KOPT-K1 (cell line): ENCODE measurements around the gene GDF11.

ENCODE experiments used
- H3K27ac ChIP-seq: fragments of 200-600 bp; sonication (generic); 2 replicates; pipeline ENCODE4 v1.5.1; 2016; ENCODE audit warnings: antibody characterized with exemption, mild to moderate bottlenecking, low read depth, low read length; ENCODE audit not compliant: poor library complexity, severe bottlenecking
- H3K36me3 ChIP-seq: fragments of 200-600 bp; sonication (generic); 2 replicates; pipeline ENCODE4 v1.5.1; 2017; ENCODE audit warnings: antibody characterized with exemption, mild to moderate bottlenecking, low read length, moderate library complexity; ENCODE audit not compliant: insufficient read depth
- H3K9me3 ChIP-seq: fragments of 200-600 bp; sonication (generic); 2 replicates; pipeline ENCODE4 v1.5.1; 2017; ENCODE audit warnings: antibody characterized with exemption, low read length, mild to moderate bottlenecking; ENCODE audit not compliant: insufficient read depth, poor library complexity, severe bottlenecking

The GDF11 gene

DNA sequence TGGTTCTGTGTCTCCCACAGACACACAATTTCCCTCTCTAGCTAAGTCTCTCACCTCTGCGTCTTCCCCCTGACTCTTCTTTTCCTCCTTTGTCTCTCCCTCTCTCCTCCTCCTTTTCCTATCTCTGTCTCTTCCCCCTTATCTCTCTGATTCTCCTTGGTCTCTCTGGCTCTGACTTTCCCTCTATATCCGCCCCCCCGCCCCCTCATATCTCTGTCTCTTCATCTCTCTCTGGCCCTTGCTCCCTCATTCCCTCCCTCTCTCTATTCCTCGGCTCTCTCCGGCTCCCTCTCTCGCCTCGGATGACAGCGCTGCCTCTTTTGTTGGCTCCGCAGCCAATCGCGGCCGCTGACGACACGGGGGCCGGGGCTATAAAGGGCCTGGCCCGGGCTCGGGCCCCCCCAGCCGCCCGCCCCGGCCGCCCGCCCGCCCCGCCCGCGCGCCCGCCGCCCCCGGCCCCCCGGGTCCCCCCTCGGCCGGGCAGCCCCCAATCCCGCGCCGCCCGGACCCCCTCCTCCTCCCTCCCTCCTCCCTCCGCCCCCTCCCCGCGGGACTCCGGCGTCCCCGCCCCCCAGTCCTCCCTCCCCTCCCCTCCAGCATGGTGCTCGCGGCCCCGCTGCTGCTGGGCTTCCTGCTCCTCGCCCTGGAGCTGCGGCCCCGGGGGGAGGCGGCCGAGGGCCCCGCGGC is at the start of gene GDF11:
GDF11 (plus strand) TSS at position 404 of the 687 bp plus-strand sequence; CDS start at position 599, 195 bp downstream.
- peaks cover 15% of the 10 kb centered on the region; the same call in 1 of the 2 replicates for H3K36me3 ChIP-seq
- peak within 1 kb of the TSS; percentile 70 for H3K27ac ChIP-seq
- no peaks in the 10 kb centered on the region for H3K9me3 ChIP-seq

DNA sequence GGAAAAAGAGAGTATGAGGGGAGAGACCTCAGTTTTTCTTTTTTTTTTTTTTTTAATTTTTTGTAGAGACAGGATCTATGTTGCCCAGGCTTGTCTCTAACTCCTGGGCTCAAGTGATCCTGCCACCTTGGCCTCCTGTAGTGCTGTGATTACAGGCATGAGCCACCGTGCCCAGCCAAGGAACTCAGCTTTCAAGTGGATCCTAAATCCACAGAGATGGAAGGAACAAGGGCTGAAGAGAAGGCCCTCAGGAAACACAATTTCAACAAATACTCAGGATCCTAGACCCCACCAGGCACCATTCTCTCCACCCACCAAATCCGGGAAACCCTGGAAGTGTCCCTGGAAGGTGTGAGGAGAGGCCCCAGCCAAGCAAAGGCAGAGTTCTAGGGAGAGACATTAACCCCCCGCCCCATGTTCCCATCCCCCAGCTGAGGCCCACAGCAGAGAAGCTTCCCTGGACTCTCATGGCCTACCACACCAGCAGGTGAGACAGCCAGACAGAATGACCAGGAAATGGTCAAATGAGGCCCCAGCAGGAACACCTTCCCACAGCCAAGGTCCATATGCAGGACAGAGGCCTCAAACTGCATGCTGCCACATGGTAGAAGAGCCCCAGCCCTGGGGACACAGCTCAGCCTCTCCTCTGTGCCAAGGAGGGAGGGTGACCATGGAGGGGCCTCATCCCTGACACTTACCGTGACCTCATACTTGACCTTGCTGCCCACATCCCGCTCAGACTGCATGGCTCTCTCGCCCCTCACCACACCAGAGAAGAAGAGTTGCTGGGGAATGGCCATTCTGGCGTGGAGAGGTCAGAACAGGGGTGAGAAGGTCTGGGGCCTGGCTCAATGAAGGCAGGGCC is 49.4 kb upstream of the GDF11 start:
- H3K36me3 ChIP-seq: no peaks in the 10 kb centered on the region
- H3K27ac ChIP-seq: no peak overlapping the region
- no peaks in the 10 kb centered on the region for H3K9me3 ChIP-seq

DNA sequence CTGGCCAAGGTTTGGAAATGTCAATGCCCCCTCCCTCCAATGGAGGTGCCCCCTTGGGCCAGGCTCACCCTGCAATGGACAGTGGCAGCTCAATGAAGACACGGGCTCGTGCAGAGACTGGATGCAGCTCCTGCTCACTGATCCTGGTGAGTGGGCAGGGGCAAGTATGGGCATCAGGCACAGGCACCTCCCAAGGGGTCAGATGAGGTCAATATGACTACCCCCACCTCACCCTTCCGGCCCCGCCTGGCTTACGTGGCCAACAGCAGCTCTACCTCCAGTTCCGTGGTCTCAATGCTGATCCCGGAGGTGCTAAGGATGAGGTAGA is 48.8 kb upstream of the GDF11 start:
- no peaks in the 10 kb centered on the region for H3K9me3 ChIP-seq
- H3K27ac ChIP-seq: no peak overlapping the region
- H3K36me3 ChIP-seq: no peaks in the 10 kb centered on the region

DNA sequence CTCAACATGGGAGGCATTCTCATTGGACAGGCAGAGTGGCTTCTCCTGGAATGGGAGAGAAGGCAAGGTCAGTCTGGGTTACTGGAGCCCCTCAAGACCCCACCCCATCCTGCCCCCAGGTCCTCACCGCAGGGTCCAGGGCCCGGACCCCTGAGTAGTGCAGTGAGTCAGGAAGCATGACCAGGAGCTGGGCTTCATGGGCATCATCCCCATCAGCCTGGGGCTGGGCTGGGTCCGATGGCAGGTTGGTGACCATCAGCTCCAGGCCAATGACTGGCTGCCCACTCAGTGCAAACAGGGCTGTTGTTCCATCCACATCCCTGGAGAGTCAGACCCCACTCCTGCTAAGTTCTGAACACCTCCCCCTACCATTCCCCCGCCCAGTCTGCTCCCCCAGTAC is 48.3 kb upstream of the GDF11 start:
- no peaks in the 10 kb centered on the region for H3K36me3 ChIP-seq
- H3K27ac ChIP-seq: no peak overlapping the region
- no peaks in the 10 kb centered on the region for H3K9me3 ChIP-seq

DNA sequence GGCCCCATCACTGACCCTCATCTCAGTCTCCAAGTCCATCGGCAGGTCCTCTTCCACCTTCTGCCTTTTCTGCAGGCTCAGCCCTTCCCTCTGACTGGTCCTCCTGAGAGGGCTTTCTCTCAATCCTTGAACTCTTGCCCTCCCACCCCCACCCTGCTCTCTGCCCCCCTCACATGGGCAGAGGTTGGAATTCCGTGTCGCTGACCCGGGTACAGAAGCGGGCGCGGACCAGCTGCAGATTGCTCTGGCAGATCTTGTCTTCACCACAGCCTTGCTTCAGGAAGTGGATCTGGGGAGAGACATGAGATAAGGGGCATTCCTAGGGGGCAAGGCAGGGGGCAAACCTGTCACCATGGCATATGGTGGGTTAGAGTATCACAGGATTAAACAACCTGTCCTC is 47.6 kb upstream of the GDF11 start:
- no peaks in the 10 kb centered on the region for H3K9me3 ChIP-seq
- no peaks in the 10 kb centered on the region for H3K36me3 ChIP-seq

DNA sequence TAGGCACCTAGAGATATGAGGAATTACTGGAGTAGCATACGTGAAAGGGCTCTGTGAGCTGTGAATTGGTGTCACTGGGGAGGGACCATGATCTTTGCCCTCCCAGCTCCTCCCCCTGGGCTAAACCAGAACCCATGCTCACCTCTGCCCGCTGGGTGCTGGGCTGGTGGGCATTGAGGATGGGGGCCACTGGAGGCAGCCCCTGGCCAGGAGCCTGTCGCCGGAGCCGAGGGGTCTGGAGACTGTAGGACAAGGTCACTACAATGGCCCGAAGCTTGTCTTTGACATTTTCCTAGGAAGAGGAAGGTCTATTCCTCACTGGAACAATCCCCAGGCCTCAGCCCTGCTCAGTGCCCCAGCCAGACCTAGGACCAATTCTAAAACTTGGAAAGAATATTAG is 46.8 kb upstream of the GDF11 start:
- H3K36me3 ChIP-seq: no peaks in the 10 kb centered on the region
- H3K27ac ChIP-seq: no peak overlapping the region
- no peaks in the 10 kb centered on the region for H3K9me3 ChIP-seq

More for the DNA sequence above, 47.6 kb upstream of the GDF11 start:
- H3K27ac ChIP-seq: no peak overlapping the region

DNA sequence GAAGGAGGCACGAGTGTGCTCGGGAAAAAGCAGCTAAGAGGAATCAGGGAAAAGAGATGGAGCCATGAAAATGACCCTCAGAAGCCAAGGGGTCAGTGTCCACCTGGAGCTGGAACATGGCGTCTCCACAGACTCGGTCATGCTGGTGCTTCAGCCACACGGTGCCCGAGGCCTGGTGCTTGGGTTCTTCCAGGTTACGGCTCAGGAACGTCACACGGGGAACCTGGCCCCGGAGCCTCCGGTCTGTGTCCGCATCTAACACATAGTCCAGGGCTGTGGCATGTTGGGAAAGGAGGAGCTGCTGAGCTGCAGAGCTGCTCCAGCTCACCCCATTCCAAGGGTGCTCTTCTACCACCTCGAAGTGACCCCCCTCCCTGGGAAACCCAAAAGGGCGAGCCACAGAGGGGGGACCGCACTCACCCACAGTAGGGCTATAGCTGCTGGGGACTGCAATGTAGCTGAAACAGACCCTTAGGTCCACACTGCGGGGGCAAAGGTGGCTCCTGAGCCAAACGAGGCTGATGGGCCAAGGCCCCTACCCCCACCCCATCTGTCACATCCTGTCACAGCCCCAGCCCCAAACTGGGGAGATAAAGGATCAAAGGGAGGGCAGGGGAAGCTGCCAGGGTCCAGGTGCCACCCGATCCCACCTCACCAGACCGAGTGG is 46.0 kb upstream of the GDF11 start:
- no peaks in the 10 kb centered on the region for H3K36me3 ChIP-seq
- no peaks in the 10 kb centered on the region for H3K9me3 ChIP-seq
- H3K27ac ChIP-seq: no peak overlapping the region

DNA sequence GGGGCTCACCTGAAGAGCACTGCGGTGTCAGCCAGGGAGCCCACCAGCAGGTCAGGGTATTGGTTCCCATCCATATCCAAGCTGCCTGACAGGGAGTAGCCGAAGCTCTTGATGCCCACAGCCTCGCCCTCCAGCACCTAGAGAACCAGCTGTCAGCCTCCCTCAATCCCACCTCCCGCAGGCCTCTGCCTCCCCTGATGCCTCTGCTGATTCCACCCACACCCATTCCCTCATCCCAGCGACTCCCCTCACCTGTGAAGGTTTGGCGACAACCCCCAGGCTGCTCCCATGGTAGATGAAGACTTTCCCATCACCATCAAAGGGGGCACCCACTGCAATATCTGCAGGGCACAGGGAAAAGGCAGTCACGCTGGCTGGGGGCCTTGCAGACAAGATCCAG is 45.2 kb upstream of the GDF11 start:
- H3K27ac ChIP-seq: no peak overlapping the region
- H3K36me3 ChIP-seq: no peaks in the 10 kb centered on the region
- H3K9me3 ChIP-seq: no peaks in the 10 kb centered on the region

DNA sequence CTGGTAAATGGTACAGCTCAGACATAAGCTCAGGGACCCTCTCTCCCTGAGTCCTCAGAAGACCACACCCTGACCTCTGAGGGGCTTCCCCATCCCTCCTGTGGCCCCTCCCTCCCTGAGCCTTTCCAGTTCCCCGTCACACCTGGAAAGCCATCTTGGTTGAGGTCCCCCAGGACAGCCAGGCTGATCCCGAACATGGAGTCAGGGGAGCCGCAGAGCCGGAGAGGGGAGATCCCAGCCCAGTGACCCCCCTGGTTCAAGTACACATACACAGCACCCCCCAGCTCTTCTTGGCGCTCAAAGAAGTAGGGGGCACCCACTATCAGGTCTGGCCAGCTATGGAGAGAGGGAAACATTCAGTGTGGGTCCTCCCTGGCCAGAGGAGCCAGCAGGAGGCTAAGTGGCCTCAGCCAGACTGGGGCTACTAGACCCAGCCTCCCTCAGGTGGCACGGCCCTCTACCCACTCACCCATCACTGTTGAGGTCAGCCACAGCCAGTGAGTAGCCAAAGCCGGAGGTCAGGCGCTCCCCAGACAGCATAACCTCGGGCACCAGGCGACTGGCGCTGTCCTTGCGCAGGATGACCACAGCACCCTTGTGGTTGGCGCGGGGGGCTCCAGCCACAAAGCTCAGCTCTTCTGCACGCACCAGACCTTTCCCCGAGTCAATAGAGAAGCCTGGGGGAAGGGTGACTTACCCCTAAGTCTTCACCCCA is 44.5 kb upstream of the GDF11 start:
- H3K27ac ChIP-seq: no peak overlapping the region
- no peaks in the 10 kb centered on the region for H3K9me3 ChIP-seq
- no peaks in the 10 kb centered on the region for H3K36me3 ChIP-seq

DNA sequence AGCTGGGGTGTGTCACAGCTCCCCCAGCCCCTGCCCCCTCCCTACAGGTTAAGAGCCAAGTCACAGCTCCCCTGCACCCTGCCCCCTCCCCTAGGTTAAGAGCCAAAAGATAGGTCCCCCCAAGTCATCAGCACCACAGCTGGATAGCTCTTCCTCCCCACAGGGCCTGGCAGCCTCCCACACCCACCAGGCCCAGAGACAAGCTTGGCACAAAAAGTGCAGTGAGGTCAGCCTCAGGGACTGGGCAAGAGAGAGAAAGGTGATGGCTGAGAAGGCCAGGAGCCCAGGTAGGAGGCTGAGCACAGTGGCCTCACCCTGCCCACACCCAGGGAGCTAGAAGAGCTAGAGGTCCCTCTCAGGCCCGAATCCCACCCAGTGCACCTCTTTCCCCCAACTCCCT is 44.0 kb upstream of the GDF11 start:
- no peaks in the 10 kb centered on the region for H3K36me3 ChIP-seq
- H3K9me3 ChIP-seq: no peaks in the 10 kb centered on the region
- H3K27ac ChIP-seq: no peak overlapping the region

DNA sequence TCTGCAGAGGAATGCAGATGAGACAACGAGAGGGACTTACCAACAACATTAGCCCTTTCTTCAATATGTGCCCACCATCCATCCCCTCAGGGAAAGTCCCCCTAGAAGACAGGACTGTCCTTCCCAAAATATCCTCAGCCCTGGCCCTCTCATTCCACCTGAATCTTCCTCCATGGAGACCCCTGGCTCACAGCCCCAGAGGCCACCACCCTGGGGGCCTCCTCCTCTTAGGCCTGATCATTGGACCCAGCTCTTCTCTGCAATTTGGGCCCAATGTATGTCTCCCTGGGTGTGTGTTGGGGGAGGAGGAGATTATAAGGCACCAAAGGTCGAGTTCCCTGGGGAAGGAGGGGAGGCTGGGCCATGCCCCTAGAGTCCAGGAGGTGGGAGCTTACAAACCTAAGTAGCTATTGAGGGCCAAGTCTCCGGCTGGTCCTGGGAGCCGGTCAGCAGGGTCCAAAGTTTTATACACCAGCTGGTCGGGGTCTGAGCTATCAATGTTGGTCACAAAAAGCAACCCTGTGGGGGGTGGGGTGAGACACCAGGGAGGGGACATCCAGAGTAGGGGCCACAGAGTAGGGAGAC is 43.4 kb upstream of the GDF11 start:
- Histone ChIP-seq H3K27ac (no peak overlapping the region), H3K9me3 (no peaks in the 10 kb centered on the region), H3K36me3 (no peaks in the 10 kb centered on the region)

DNA sequence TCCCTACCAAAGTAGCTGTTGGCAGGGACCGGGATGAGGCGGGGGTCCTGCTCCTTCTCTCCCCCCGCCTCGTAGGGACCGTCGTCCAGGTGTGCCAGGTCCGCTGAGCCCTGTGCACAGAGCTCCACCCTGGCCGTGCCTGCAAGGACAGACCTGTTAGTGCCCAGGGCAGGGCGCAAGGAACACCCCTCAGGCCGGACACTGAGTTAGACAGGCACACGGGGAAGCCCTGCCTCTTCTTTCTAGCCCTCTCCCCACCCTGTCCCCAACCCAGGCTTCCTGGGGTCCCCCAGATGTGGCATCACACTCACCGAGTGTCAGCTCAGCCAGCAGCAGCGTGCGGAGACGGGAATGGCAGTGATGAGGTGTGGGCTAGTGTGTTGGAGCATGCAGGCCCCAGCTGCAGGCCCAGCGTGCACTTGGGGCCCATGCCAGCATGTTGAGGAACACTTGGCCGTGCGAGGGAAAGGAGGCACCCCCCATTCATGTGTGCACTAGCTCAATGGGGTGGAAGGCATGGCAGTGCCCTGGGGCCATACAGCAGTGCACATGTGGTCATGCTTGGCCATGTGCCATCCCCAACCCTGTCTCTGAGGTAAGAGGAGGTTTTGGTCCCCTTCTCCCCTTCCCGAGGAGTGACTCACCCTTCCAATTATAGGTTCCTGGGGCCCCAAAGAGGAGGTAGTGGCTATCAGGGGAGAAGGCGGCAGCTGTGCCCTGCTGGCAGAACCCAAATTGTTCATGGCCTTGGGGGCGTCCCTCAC is 42.5 kb upstream of the GDF11 start:
- no peak overlapping the region for H3K27ac ChIP-seq

DNA sequence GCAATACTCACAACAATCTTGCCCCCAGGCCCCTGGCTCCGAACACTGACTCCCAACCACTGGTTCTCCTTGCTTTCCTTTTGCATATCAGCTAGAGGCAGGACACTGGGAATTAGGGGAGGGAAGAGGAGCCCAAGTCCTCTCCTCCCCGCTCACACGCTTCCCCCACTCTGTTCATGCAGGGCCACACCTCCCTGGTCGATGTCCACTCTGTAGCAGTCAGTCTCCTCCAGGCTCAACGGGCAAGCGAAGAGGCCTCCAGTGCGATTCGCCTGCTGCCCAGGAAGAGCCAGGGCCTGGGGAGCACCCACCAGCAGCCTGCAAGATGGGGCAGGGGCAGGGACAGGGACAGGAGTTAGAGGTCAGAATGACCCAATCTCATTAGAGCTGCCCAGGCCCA is 40.1 kb upstream of the GDF11 start:
- Histone ChIP-seq H3K36me3 (no peaks in the 10 kb centered on the region), H3K27ac (no peak overlapping the region), H3K9me3 (no peaks in the 10 kb centered on the region)

More for the DNA sequence above, 42.5 kb upstream of the GDF11 start:
- Histone ChIP-seq H3K36me3 (no peaks in the 10 kb centered on the region), H3K9me3 (no peaks in the 10 kb centered on the region)

DNA sequence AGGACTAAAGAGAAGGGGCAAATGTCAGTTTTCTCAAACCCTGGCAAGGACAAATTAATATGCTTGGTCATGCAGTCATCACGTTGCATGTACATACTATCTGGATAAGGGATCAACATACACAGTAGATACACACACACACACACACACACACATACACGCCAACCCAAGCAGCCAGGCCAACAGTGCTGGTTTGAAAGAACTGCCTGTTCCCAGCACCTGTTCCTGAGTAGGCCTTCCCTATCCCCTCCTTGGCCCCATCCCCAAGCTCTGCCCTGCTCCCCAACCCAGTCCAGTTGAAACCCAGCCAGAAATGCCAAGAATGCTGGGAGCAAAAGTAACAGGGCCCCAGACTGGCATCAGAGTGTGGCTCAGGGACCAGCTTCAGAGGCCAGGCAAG is 39.6 kb upstream of the GDF11 start:
- no peak overlapping the region for H3K27ac ChIP-seq
- no peaks in the 10 kb centered on the region for H3K36me3 ChIP-seq
- no peaks in the 10 kb centered on the region for H3K9me3 ChIP-seq
